A549 (cell line): ENCODE results near the gene CCDC78. TPM values are rescaled to one million over a fixed set of nuclear protein-coding genes. Genes with fewer than 3 reads are reported as not detected.

Experiments used
- ATAC-seq, 2 experiments: fragments of 200-7000 bp in 1 of 2; fragments of >200 bp in 1 of 2; cut with Nextera tagmentation in 1 of 2; cut with Tn5 transposase in 1 of 2; 3 replicates each; pipeline versions ENCODE4 v1.8.0 to v1.9.1; 2018 to 2020; ENCODE audit warnings: mild to moderate bottlenecking in 1 of 2, moderate library complexity in 1 of 2
- CTCF ChIA-PET: fragments of 300-600 bp; sonication (Branson Sonifier 250); formaldehyde crosslinking; extraction: SDS; loops from one replicate; lab custom pipeline; 2021; ENCODE audit warnings: antibody characterized with exemption, inconsistent platforms; lab: Yijun Ruan, JAX
- POLR2A ChIA-PET: fragments of 350-600 bp; formaldehyde crosslinking; extraction: SDS; loops from one replicate; lab custom pipeline; 2021; ENCODE audit warnings: antibody characterized with exemption, inconsistent platforms; lab: Yijun Ruan, JAX
- DNase-seq, 2 experiments: peaks; one replicate each; pipeline versions ENCODE4 v3.0.0 to v3.0.0-alpha.2; 2011 to 2016; ENCODE audit warnings: low read depth in 1 of 2, low spot score in 1 of 2
- FAIRE-seq: peaks from 2 replicates; lab custom pipeline; 2011; peaks lifted over from hg19 to GRCh38; lab: Jason Lieb, UNC
- H3K27ac ChIP-seq, 2 experiments: fragments of >200 bp; sonication (Bioruptor Twin); formaldehyde crosslinking; 3 replicates each; pipeline ENCODE4 v1.5.1; 2016 to 2017
- H3K4me1 ChIP-seq: fragments of >200 bp; sonication (Bioruptor Twin); formaldehyde crosslinking; 3 replicates; pipeline ENCODE4 v1.6.1; 2016
- H3K4me2 ChIP-seq: fragments of >200 bp; sonication (Bioruptor Twin); formaldehyde crosslinking; 3 replicates; pipeline ENCODE4 v1.6.1; 2016
- H3K4me3 ChIP-seq: fragments of >200 bp; sonication (Bioruptor Twin); formaldehyde crosslinking; 3 replicates; pipeline ENCODE4 v1.5.1; 2016
- H3K9me3 ChIP-seq: fragments of >200 bp; sonication (Bioruptor Twin); formaldehyde crosslinking; 3 replicates; pipeline ENCODE4 v1.6.1; 2016
- ATOH8 ChIP-seq: fragments of 250-450 bp; sonication (Bioruptor Pico); IDR thresholded peaks from 2 replicates; pipeline ENCODE4 v1.5.0; 2020; ENCODE audit warnings: low read depth, mild to moderate bottlenecking, moderate library complexity
- BCL3 ChIP-seq: fragments of >200 bp; sonication (Bioruptor Twin); formaldehyde crosslinking; IDR thresholded peaks from 3 replicates; pipeline ENCODE4 v1.6.1; 2016
- CBX2 ChIP-seq: fragments of 200-600 bp; sonication (generic); IDR thresholded peaks from 2 replicates; pipeline ENCODE4 v1.6.1; 2016; ENCODE audit warnings: low read depth, mild to moderate bottlenecking, borderline replicate concordance
- CTCF ChIP-seq: fragments of >200 bp; sonication (Bioruptor Twin); formaldehyde crosslinking; IDR thresholded peaks from 3 replicates; pipeline ENCODE4 v1.5.1; 2016
- E2F6 ChIP-seq: IDR thresholded peaks from 2 replicates; pipeline ENCODE4 v1.6.1; 2012; ENCODE audit warnings: low read depth, borderline replicate concordance
- ELK1 ChIP-seq: fragments of 150-350 bp; IDR thresholded peaks from 2 replicates; pipeline ENCODE4 v1.6.1; 2014; ENCODE audit warnings: low read depth, mild to moderate bottlenecking, low read length
- FOSB ChIP-seq: fragments of 250-450 bp; sonication (Bioruptor Pico); IDR thresholded peaks from 2 replicates; pipeline ENCODE4 v1.5.0; 2020; ENCODE audit warnings: mild to moderate bottlenecking, moderate library complexity
- FOXS1 ChIP-seq: fragments of 250-450 bp; sonication (Bioruptor Pico); IDR thresholded peaks from 2 replicates; pipeline ENCODE4 v1.5.0; 2020; ENCODE audit warnings: mild to moderate bottlenecking, moderate library complexity
- GATA3 ChIP-seq: IDR thresholded peaks from 2 replicates; pipeline ENCODE4 v1.6.1; 2012; ENCODE audit warnings: borderline replicate concordance
- HDAC2 ChIP-seq: fragments of 200-600 bp; sonication (generic); IDR thresholded peaks from 2 replicates; pipeline ENCODE4 v1.6.1; 2016
- HES2 ChIP-seq: fragments of >200 bp; sonication (Bioruptor Twin); formaldehyde crosslinking; IDR thresholded peaks from 2 replicates; pipeline ENCODE4 v1.6.1; 2016
- HMGXB4 ChIP-seq: fragments of 250-450 bp; sonication (Bioruptor Pico); IDR thresholded peaks from 2 replicates; pipeline ENCODE4 v1.5.0; 2021; ENCODE audit warnings: mild to moderate bottlenecking, moderate library complexity, borderline replicate concordance
- JUNB ChIP-seq: fragments of >200 bp; sonication (Bioruptor Twin); formaldehyde crosslinking; IDR thresholded peaks from 2 replicates; pipeline ENCODE4 v1.6.1; 2016
- PBX3 ChIP-seq: IDR thresholded peaks from 2 replicates; pipeline ENCODE4 v1.6.1; 2012
- POLR2AphosphoS2 ChIP-seq: conservative IDR thresholded peaks from 2 replicates; pipeline ENCODE4 v1.6.1; 2012; ENCODE audit warnings: low read length, improper control_type of control experiment, inconsistent platforms
- RNF2 ChIP-seq: fragments of 200-600 bp; sonication (generic); IDR thresholded peaks from 2 replicates; pipeline ENCODE4 v1.6.1; 2016; ENCODE audit warnings: low read depth, mild to moderate bottlenecking, antibody characterized with exemption, moderate library complexity, borderline replicate concordance
- TFCP2L1 ChIP-seq: fragments of 250-450 bp; sonication (Bioruptor Pico); IDR thresholded peaks from 2 replicates; pipeline ENCODE4 v1.5.0; 2021; ENCODE audit warnings: mild to moderate bottlenecking
- USF2 ChIP-seq: fragments of 450-650 bp; IDR thresholded peaks from 2 replicates; pipeline ENCODE4 v1.6.1; 2014; ENCODE audit warnings: antibody characterized with exemption
- ZSCAN20 ChIP-seq: fragments of 250-450 bp; sonication (Bioruptor Pico); IDR thresholded peaks from 2 replicates; pipeline ENCODE4 v1.8.0; 2022; ENCODE audit warnings: mild to moderate bottlenecking, moderate library complexity
- WGBS: methylation state at CpG from one replicate; pipeline ENCODE4 v1.1.6; 2017; ENCODE audit errors: missing lambda C conversion rate; 5-methylcytosine and 5-hydroxymethylcytosine counted together
- polyA plus RNA-seq, 4 experiments: library from polyadenylated mRNA; depleted of rRNA in 3 of 4; stranded (reverse); fragments of >200 nt; fragmentation: RNase III in 1 of 4; extraction: RNeasy Plus Mini Kit Qiagen cat#74134 plus additional on column Dnase treatment in 1 of 4; gene quantifications; 2 replicates in 3 of 4; 3 replicates in 1 of 4; pipeline ENCODE4 v1.2.3, GENCODE V29; 2011 to 2017

The CCDC78 gene
- polyA plus RNA-seq, 2 of the 4 experiments (the other 2 are of a cell fraction), result 1.1 to 4.7 TPM

- DNase-seq (no peak), ATAC-seq (peak in 1 of 2 experiments; percentile 16; a peak in 2 of 6 replicates), FAIRE-seq (no peak)
- H3K4me2 ChIP-seq, result no peak overlapping the region
- H3K4me1 ChIP-seq, result peaks cover 7% of the 10 kb centered on the region
- H3K27ac ChIP-seq, result 0 out of 6 replicates have a peak overlapping the region, but pooled peaks of 1 of the 2 experiments have one; percentile 40
- ChIA-PET CTCF (interaction anchor here (1.3 to 15.8 kb wide), 3 partner anchors 17 to 28 kb away, joined by 4 to 105 read pairs (median 6); partner anchors contain the start of genes CHTF18, CIAO3 and RPUSD1), POLR2A (no interaction called here)
- no peak overlapping the region for H3K4me3 ChIP-seq
- no peaks in the 10 kb centered on the region for H3K9me3 ChIP-seq
- WGBS, result 83% methylated on average over 9 of the region's 20 CpGs
- TF ChIP-seq ATOH8 (CRISPR knock-in tag) (no peak), FOSB (no peak), PBX3 (no peak), GATA3 (no peak), ELK1 (no peak), USF2 (no peak), HES2 (no peak), CTCF (no peak), BCL3 (no peak), RNF2 (no peak), TFCP2L1 (no peak), E2F6 (no peak), JUNB (no peak), HDAC2 (no peak), POLR2AphosphoS2 (no peak)
These were observed 43.0 kb upstream of the CCDC78 start for GRCh38 chr16:769184-769784.

GRCh38 chr16:768428-768827, 42.2 kb upstream of the CCDC78 start:
- Histone ChIP-seq H3K4me1 (peaks cover 11% of the 10 kb centered on the region), H3K9me3 (no peaks in the 10 kb centered on the region), H3K4me3 (no peak overlapping the region), H3K27ac (peak overlapping the region in 1 of 2 experiments; percentile 40; a peak in 2 of 6 replicates), H3K4me2 (peak overlapping the region; percentile 45)
- ChIA-PET CTCF (interaction anchor here (15.8 kb wide), 1 partner anchor 18 kb away, joined by 105 read pairs; the partner anchor contains the start of genes CHTF18 and RPUSD1), POLR2A (no interaction called here)
- FAIRE-seq (no peak), DNase-seq (no peak), ATAC-seq (peak; percentile 20 to 54; a peak in 3 of 6 replicates)
- TF ChIP-seq FOXS1 (CRISPR knock-in tag), result no peak
- TF ChIP-seq FOSB, result no peak
- TF ChIP-seq ZSCAN20 (CRISPR knock-in tag), result no peak
- TF ChIP-seq HMGXB4 (CRISPR knock-in tag), result no peak
- no peak for TF ChIP-seq CBX2
- WGBS, result 57% methylated on average over 11 of the region's 21 CpGs
